ENCODE data around the gene AIMP1.

DNA sequence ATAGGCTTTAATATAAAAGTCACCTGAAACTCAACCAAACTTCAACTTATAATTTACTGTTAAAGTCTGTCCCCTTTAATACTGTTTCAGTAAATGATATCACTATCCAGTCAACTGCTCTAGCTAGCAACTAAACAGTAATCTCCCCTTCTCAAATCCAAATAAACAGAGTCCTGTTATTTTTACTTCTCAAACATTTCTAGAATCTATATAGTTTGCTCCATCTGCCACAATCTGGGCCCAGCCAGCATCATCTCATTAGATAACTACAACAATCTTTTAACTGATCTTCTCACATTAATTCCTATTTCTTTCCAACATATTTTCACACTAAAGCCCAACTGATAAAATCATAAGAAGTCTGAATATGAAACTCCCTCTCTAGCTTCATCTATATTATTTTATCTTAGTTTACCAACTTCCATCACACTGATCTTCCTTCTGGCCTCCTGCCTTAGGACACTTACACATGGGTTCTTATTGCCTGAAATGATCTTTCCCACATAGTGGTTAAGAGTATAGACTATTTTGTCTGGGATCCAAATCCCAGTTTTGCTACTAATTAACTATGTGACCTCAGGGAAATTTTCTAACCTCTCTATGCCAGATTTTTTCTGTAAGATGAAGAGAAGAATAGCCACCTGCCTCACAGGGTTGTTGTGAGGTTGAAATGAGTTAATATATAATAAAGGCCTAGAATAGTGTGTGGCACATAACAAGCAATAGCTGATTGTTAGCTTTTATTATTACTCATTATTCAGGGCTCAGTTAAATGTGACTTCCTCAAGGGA is 18.9 kb upstream of the AIMP1 start:
- TF ChIP-seq CTCF (IDR thresholded peaks at IDR 0.05; ENCODE audit: poor library complexity) = no peak
- no peak for TF ChIP-seq EZH2phosphoT487 (IDR thresholded peaks at IDR 0.05; ENCODE audit: low read depth, severe bottlenecking, unreplicated experiment)
- no peak for TF ChIP-seq EZH2 (IDR thresholded peaks at IDR 0.05; ENCODE audit: borderline replicate concordance)

Measured in hepatocyte (in vitro differentiated cells).